ENCODE results near the gene SEC31B.

The SEC31B gene, protein sequence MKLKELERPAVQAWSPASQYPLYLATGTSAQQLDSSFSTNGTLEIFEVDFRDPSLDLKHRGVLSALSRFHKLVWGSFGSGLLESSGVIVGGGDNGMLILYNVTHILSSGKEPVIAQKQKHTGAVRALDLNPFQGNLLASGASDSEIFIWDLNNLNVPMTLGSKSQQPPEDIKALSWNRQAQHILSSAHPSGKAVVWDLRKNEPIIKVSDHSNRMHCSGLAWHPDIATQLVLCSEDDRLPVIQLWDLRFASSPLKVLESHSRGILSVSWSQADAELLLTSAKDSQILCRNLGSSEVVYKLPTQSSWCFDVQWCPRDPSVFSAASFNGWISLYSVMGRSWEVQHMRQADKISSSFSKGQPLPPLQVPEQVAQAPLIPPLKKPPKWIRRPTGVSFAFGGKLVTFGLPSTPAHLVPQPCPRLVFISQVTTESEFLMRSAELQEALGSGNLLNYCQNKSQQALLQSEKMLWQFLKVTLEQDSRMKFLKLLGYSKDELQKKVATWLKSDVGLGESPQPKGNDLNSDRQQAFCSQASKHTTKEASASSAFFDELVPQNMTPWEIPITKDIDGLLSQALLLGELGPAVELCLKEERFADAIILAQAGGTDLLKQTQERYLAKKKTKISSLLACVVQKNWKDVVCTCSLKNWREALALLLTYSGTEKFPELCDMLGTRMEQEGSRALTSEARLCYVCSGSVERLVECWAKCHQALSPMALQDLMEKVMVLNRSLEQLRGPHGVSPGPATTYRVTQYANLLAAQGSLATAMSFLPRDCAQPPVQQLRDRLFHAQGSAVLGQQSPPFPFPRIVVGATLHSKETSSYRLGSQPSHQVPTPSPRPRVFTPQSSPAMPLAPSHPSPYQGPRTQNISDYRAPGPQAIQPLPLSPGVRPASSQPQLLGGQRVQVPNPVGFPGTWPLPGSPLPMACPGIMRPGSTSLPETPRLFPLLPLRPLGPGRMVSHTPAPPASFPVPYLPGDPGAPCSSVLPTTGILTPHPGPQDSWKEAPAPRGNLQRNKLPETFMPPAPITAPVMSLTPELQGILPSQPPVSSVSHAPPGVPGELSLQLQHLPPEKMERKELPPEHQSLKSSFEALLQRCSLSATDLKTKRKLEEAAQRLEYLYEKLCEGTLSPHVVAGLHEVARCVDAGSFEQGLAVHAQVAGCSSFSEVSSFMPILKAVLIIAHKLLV

DNA sequence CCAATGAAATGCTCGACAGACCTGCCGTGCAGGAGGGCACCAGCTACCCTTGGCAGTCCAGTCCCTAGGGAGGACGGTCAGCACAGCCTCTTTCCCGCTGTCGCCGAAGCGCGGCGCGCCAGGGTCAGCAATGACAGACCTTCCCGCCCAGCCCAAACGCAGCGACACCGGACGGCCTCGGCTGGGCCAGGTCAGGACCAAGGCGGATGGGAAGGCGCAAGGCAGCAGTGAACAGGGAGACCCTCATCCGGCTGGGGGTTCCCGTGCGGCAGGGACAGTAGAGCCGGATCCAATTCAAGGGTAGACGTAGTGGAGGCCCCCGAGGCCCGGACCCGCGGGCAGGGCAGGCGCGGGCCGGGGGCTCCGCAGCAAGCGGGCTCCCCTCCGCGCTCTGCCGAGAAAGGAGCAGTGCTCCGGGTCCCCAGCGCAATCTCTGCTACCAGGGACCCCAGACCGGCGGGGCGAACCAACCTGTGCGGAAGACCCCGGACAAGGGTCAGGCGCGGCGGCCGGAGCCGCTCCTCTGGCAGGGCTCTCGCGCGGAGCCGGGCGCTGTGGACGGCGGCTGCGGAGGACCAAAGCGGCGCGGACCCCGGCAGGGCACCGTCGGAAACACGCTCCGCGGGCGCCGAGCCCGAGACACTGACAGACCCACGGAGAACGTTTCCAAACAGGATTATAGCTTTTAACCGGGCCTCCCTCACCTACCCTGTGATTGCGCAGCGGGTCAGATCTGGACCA is at the start of gene SEC31B:
SEC31B (minus strand) TSS at position 551 of the 741 bp plus-strand sequence. CDS start 2,909 bp downstream, outside the sequence.
- DNase-seq = no peak

DNA sequence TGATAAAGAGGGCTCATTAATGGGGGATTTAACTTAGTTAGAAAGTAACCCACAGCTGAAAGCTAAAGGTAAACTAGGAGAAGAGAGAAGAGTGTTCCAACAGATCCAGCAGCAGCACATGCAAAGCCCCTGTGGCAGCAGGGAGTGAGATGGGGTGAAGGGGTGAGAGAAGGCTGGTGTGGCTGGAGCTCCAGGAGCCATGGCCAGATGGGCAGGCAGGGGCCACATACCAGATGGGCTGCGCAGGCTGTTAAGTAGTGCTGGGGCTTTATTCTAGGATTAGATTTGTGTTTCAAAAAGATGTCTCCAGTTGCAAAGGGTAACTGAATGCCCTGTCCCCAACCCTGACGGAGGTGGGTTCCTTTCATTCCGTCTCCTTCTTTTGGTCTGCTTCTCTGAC is 49.3 kb upstream of the SEC31B start:
- no peak for DNase-seq

DNA sequence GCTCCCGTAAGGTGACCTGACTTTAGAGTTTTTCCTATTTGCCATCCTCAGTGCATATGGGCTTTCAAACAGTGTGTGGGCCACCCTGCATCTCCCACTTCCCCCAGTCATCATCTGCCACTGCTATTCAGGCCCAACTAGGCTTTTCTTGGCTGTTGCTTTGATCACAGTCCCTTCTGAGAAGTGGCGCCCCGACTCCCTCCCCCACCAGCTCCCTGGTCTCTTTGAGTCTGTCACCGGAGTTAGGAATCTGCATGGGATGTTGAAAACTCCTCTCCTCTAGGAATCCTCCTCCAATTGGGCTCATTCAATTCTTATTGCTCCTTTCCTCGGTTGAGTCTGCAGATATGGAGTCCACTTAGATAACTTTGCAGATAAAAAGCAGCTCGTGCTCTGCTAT is 48.2 kb upstream of the SEC31B start:
- DNase-seq = no peak

DNA sequence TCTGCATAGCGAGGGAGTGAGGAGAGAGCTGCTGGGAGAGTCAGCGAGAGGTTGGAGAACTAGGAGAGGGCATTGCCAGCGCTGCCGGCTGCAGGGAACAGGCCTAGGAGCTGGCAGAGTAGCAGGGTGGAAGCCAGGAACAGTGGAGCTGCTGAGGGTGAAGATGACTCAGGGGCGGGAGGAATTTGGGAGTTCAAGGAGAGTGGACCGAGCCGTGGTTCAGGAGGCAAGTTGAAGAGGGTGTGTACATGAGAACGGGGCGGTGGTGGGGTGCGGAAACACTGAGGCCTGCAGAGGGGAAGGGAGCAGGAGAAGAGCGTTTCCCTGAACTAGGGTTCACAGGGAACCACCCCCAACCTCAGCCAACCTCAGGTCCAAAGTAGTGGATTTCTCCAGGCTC is 47.6 kb upstream of the SEC31B start:
- DNase-seq = no peak

DNA sequence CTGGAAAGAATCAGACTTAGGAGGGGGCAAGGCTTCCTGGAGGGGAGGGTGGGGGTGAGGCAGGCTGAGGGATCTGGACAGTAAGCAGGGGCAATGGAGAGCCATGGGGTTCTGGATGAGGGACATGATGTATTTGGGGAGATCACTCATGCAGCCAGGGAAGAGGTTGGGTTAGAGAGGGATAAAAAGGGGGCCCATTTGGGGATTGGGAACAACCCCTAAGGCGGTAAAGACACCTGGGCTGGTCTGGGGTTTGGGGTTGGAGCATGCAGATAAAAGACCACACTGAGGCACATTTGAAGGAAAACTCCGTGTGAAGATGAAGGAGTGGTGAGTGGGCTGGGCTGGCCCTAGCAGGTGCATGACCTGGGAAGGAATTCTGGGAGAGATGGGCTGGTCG is 46.9 kb upstream of the SEC31B start:
- no peak for DNase-seq

DNA sequence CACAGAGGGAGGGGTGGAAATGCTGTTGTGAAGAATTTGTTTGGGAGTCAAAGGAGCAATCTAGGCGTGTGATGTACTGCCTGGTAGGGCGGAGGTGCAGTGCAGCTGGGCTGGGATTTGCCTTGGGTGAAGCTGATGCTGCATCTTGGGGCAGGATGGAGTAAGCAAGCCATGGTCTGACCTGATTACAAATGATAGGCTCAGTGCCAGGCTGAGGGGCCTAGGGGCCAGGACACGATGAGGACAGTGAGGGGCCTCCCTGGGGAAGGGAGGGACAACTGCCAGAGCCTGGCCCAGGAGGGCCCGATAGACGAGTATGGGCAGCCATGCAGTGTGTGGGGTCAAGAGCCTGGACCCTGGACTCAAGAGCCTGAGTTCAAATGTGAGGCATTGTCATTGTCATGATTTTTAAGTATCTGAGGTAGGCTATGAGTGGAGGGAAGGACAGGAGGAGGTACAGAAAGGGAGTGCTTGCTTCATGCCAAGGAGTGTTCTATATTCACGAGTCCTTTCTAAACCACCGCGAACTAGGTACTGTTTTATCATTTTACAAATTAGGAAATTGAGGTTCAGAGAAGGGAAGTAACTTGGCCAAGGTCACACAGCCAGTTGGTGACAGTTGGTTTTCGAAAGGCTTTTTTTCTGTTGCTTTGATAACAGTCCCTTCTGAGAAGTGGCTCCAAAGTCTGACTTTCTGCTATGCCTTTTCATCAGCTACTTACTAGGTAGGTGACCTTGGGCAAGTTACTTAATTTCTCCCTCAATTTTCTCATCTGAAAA is 45.7 kb upstream of the SEC31B start:
- no peak for DNase-seq

DNA sequence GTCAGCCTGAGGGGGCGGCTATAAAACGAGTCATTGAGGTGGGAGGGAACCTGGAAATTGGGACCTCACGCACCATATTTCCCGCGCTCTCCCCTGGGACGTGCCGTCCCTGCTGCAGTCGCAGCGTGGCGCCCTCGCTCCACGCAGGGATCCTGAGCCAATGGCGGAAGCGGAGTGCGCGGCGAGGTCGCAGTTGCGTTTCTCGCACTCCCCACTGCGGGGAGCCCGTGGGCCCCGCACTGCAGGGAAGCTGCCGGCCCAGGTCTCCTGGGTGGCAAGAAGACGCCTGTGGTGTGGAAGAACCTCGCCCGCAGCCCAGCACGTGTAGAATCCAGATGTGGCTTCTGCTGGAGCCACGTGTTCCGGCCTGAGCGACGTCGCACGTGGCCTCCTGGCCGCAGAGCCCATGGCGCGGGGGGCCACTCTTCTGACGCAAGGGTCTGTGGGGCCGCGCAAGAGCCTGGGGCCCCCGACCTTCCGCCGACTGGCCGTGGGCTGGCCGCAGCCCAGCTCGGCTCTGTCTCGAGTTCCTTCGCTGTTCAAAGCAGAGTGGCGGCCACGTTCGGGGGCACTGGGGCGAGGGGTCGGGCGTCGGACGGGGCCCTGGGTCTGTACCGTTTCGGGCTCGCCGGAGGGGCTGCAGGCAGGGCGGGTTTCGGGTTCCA is 42.5 kb upstream of the SEC31B start:
- DNase-seq = peak; percentile 85

DNA sequence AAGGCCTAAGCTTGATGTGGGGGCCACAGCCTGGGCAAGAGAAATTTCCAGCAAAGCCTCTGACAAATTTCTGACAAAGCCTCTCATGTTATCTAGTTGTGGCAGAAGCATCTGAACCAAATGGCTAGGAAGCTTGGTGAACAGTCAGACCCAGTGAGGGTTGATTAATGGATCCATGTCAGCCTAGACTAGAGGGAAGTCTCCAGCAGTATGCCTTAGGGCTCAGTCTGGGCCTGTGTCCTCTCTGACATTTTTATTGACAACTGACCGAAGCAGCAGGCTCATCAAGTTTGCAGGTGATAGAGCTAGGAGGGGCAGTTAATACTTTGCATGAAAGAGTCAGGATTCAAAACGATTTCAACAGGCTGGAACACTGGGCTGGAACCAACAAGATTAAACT is 41.3 kb upstream of the SEC31B start:
- DNase-seq = no peak

DNA sequence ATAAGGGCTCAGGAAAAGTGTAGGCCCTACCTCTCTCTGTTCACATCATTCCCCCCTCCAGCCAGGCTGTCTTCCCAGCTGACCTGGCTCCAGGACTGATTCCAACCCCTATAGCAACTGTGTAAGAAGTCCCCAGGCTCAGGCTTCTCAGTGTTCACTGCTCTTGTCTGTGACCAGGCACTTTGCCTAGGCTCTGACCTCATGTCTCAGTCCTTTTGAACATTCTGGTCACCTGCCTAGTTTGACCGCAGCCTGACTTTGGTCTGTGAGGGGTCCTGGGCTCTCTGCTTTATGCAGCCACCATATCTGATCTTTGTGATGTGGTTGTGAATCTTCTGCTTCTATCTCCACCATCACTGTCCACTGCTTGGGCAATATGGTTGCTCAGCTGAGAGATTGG is 40.6 kb upstream of the SEC31B start:
- DNase-seq = no peak

DNA sequence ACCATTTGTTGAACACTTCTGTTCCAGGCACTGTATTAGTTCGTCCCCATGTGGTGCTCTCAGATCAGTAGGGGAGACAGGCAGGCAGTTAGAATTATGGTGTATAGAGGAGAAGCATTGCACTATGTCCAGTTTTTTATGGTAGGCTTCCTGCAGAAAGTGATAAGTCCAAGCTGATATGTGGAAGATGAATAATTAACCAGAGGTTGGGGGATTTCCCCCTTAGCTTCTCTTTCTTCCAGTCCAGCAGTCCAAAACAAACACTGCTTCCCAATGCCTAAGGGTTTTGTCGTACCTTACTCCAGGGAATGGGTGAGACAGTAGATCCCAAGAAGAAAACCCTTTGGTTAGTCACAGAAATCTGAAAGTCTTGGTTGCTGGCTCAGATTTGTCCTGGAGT is 35.2 kb upstream of the SEC31B start:
- no peak for DNase-seq

DNA sequence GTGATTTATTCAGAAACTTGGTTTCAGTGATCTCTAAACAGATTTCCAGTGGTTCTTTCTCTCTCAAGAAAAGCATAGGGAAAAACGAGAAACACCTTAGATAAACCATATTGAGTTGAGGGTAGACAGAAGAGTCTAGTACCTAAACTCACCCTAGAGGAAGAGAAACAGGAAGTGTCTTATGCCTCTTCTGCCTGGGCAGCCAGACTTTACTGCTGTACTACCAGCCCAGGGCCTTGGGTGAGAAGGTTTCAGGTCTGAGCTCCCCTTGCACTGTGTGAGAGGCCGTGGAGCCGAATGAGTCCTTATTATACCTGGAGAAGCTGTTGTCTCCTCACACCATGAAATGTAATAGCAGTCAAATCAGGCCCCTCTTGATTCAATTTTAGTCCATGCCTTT is 34.3 kb upstream of the SEC31B start:
- DNase-seq = no peak

DNA sequence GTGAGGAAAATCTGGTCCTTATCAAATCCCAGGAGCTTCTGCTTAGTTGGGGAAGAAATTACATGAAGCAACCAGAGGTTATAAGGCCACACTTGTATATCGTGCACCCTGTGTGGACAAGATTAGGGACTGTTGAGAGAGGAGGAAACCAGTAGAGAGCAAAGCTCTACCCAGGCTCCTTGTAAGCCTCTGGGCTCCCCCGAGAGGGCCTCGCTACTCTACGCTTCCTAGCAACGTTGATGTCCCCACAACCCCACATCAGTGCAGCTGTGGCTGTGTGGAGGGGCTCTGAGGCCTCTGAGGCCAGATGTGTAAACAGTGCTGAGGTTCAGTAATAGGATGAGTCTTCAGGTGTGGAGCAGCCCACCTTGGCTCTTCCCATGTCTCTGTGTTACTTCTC is 32.1 kb upstream of the SEC31B start:
- DNase-seq = no peak

DNA sequence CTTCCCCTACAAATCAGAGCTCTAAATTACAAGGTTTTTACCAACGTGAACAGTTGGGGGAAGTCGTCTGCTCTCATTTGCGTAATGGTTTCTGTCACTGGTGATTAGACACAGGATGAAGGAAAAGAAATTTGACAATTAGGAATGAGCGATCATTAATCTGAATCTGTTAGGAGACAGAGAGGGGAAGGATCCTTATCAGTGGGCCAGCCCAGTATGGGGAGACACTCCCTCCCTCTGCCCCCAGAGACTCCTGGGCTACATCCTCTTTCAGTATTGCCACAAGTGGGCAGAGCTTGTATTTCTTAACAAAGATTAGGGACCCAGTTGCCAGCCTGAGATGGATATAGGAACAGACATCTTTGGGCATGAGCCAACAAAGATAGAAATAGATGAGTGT is 31.5 kb upstream of the SEC31B start:
- DNase-seq = no peak

DNA sequence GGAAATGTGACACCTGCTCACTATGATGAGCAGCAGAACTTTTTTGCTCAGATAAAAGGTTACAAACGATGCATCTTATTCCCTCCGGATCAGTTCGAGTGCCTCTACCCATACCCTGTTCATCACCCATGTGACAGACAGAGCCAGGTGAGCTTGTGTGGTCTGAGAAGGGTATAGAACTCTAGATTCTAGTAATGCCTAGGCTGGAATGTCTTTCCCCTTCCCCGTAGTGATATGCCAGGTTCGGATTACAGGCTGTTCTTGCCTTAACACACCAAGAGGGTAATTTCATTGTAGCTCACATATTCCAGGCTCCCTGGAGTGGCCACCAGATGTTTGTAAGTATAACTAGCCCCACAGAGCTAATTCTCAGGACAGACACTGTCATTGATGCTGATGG is 25.3 kb upstream of the SEC31B start:
- no peak for DNase-seq

DNA sequence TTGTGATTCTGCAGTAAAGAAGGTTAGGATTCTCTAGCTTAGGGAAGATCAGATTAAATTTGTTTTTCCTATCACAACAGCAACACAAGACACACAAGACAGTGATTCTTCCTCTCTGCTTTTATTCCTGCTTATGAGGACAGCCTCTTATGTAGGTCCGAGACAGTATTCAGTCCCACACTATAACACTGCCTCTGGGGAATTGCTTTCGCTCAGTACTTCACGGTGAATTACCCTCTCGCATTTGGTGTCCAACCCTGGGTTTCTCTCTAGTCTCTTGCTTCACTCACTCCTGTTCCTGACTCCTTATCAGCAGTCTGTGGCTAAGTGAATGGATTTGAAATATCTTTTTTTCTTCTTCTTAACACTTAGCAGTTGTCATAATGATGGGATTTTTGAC is 17.8 kb upstream of the SEC31B start:
- DNase-seq = no peak

DNA sequence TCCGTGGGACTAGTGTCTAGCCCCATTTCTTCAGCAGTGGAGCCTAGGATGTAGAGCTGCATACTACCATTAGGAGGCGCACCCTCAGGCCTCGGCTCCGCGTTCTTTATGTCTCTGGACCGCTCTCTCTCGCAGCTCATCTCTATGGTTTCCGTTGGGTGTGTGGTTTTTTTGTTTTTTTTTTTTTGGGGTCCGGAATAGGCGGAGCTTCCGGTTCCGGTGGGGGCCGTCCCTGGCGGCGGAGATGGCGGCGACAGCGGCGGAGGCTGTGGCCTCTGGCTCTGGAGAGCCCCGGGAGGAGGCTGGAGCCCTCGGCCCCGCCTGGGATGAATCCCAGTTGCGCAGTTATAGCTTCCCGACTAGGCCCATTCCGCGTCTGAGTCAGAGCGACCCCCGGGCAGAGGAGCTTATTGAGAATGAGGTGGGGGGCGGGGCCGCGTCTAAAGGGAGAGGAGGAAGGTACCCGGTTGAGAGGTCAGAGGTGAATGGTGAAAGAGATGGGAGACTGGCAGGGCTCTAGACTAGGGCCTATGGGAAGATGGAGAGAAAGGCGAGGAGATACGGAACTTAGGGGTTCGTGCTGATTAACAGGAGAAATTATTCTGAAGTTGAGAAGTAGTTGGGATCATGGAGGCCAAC is 16.2 kb upstream of the SEC31B start, which contains the start of gene HIF1AN:
HIF1AN (plus strand) TSS at position 229 of the 639 bp plus-strand sequence; CDS start at position 245, 16 bp downstream.
- DNase-seq = peak; percentile 93

DNA sequence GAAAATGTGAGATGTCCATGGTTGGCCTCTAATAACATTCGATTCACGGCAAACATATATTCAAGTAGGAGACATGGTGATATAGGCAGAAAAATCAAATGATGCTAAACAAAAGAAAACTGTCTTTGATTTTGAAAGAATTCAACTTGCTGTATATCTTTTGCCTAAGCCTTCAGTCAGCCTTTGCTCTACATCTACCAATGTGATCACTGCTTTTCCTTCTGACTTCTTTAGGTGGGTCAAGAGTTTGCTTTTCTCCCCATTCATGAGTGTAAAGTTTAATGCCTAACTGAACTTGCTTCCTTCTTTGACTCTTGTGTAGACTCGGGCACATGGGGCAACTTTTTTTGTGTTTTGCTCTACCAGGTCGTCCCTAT is 15.7 kb upstream of the SEC31B start:
- no peak for DNase-seq

DNA sequence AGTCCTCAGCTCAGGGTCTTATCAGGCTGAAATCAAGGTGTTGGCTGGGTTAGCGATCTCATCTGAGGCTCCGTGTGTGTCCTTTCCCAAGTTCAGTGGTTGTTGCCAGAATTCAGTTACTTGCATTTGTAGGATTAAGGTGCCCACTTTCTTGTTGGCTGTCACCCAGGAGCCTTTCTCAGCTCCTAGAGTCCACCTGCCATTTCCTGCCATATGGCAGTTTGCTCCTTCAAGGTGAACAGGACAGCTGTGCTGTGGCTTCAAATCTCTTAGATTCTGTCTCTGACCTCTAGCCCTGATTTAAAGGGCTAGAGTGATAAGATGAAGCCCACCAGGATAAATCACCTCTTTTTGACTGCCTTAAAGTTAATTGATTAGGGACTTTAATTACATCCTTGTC is 15.1 kb upstream of the SEC31B start:
- DNase-seq = no peak

DNA sequence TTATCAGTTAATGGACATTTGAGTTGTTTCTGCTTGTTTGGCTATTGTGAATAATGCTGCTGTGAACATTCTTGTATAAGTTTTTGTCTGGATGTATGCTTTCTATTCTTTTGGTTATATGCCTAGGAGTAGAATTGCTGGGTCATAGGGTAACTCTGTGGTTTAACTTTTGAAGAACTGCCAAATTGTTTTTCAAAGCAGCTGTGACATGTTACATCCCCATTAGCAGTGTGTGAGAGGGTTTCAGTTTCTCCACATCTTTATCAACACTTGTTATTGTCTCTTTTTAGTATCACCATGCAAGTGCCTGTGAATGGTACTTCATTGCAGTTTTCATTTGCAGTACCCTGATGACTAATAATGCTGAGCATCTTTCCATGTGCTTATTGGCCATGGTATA is 12.1 kb upstream of the SEC31B start:
- no peak for DNase-seq

DNA sequence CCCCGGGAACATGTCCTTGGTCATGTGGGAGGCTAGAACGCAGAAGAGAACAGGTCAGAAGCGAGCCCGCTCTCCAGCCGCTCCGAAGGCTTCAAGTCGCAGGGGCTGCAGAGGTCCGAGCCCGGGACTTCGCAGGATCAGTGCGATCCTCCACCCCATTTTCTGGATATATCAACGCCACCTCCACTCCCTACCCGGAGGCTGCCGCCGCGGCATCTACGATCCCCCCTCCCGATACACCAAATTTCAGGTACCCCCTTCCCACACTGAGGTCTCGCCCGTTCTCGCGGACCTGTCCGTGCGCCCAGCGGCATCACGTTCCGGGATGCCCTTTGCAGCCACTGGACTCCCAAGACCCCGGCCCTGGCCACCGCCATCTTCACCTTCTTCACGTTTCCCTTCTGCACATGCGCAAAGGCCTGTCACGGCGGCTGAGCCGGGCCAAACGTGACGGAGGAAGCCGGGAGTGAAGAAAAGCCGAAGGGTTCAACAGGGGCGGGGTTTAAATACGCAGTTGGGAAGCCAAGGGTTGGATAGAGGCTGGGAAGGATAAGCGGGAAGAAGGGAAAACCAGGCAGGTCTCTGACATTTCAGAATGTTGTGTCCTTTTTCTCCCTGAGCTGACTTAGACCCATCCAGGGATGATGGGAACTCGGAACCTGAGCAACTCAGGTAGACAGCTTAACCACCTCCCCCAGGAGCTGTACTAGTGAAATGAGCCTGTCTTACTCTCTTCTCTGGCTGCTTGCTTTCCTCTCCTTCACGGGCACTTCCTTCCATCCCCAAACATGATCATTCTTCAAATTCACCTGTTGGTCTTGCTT is 10.0 kb upstream of the SEC31B start, which contains the start of gene NDUFB8:
NDUFB8 (minus strand) TSS at position 397 of the 824 bp plus-strand sequence; CDS start at position 377, 20 bp downstream.
- peak; percentile 81 for DNase-seq
